K562 (cell line): Measurements from ENCODE around the gene HLA-DPA1. TPM values are rescaled to one million over a fixed set of nuclear protein-coding genes. Genes with fewer than 3 reads are reported as not detected.

ENCODE experiments used
- ATAC-seq: fragments of 200-7000 bp; cut with Tn5 transposase; 3 replicates; pipeline ENCODE4 v1.9.1; 2020; ENCODE audit warnings: moderate library complexity
- BruUV-seq: library from RNA; stranded (reverse); fragments of 400-500 nt; replicated peaks from 2 replicates; lab custom pipeline; 2021; lab: Mats Ljungman, UMichigan
- CTCF ChIA-PET: fragments of 300-600 bp; formaldehyde crosslinking; extraction: SDS; loops from one replicate; lab custom pipeline; 2021; ENCODE audit warnings: low intra/inter-chr PET ratio; lab: Yijun Ruan, JAX
- POLR2A ChIA-PET: fragments of 300-600, 350-650 bp; sonication (Branson Sonifier 250); formaldehyde crosslinking; extraction: SDS; loops from one replicate; lab custom pipeline; 2021; ENCODE audit warnings: antibody characterized with exemption, inconsistent platforms; lab: Yijun Ruan, JAX
- DNase-seq, 4 experiments: peaks; one replicate each; pipeline versions ENCODE4 v3.0.0 to v3.0.0-alpha.2; 2011 to 2018; ENCODE audit warnings: low spot score in 3 of 4, mixed read lengths in 3 of 4; ENCODE audit errors: extremely low read depth in 1 of 4
- FAIRE-seq: peaks from 2 replicates; lab custom pipeline; 2011; peaks lifted over from hg19 to GRCh38; lab: Jason Lieb, UNC
- H2AFZ ChIP-seq: 2 replicates; pipeline ENCODE4 v1.6.0; 2011; ENCODE audit warnings: low read depth, low read length, control low read depth, inconsistent platforms
- H3K27ac ChIP-seq: fragments of 200-600 bp; 3 replicates; pipeline ENCODE4 v1.8.0; 2011; ENCODE audit warnings: low read depth, mild to moderate bottlenecking, control low read depth, inconsistent platforms, low read length, moderate library complexity, mixed read lengths; ENCODE audit errors: extremely low read depth
- H3K27me3 ChIP-seq, 2 experiments: fragments of 300-600 bp in 1 of 2; 2 replicates in 1 of 2; 3 replicates in 1 of 2; pipeline versions ENCODE4 v1.6.0 to v1.8.0; 2011; ENCODE audit warnings: inconsistent platforms in 2 of 2, low read length in 2 of 2, mild to moderate bottlenecking in 1 of 2, mixed read lengths in 1 of 2, moderate library complexity in 1 of 2; ENCODE audit not compliant: control insufficient read depth in 2 of 2, insufficient read depth in 2 of 2
- H3K36me3 ChIP-seq: fragments of 300-600 bp; 3 replicates; pipeline ENCODE4 v1.8.0; 2011; ENCODE audit warnings: mild to moderate bottlenecking, low read length, inconsistent platforms; ENCODE audit not compliant: control insufficient read depth, insufficient read depth
- H3K4me1 ChIP-seq, 2 experiments: fragments of 200-600 bp in 1 of 2; replicated peaks in 1 of 2; 2 replicates in 1 of 2; 3 replicates in 1 of 2; pipeline versions ENCODE4 v1.5.1 to v1.8.0; 2011; ENCODE audit warnings: inconsistent platforms in 2 of 2, low read length in 2 of 2, mild to moderate bottlenecking in 1 of 2, mixed read lengths in 1 of 2, moderate library complexity in 1 of 2; ENCODE audit not compliant: control insufficient read depth in 2 of 2, insufficient read depth in 2 of 2
- H3K4me2 ChIP-seq: 2 replicates; pipeline ENCODE4 v1.6.1; 2011; ENCODE audit warnings: low read length, control low read depth, inconsistent platforms, mixed read lengths; ENCODE audit not compliant: insufficient read depth
- H3K4me3 ChIP-seq: fragments of 200-600 bp; sonication (generic), shearing (Covaris generic); 2 replicates; pipeline ENCODE4 v1.5.1; 2016; ENCODE audit warnings: control low read depth, inconsistent platforms
- H3K79me2 ChIP-seq: fragments of 200-600 bp; 3 replicates; pipeline ENCODE4 v1.8.0; 2011; ENCODE audit warnings: low read length, inconsistent platforms; ENCODE audit not compliant: control insufficient read depth, insufficient read depth
- H3K9ac ChIP-seq, 2 experiments: 2 replicates each; pipeline versions ENCODE4 v1.6.0 to v1.6.1; 2011; ENCODE audit warnings: low read depth in 2 of 2, low read length in 2 of 2, control low read depth in 1 of 2, inconsistent platforms in 1 of 2, mild to moderate bottlenecking in 1 of 2, mixed read lengths in 1 of 2; ENCODE audit not compliant: insufficient read depth in 1 of 2
- H3K9me1 ChIP-seq: one replicate; pipeline ENCODE4 v1.6.0; 2011; ENCODE audit warnings: inconsistent platforms, mild to moderate bottlenecking, low read length, moderate library complexity; ENCODE audit not compliant: control insufficient read depth, insufficient read depth
- H3K9me3 ChIP-seq: replicated peaks from 2 replicates; pipeline ENCODE4 v1.5.1; 2011; ENCODE audit warnings: low read depth, low read length, inconsistent platforms; ENCODE audit not compliant: control insufficient read depth, insufficient read depth
- H4K20me1 ChIP-seq: replicated peaks from 2 replicates; pipeline ENCODE4 v1.6.1; 2011; ENCODE audit warnings: low read length, inconsistent platforms, mixed read lengths; ENCODE audit not compliant: control insufficient read depth, insufficient read depth
- IFI16 ChIP-seq: fragments of 250-450 bp; sonication (Bioruptor Pico); IDR thresholded peaks from 2 replicates; pipeline ENCODE4 v2.1.2; 2022; ENCODE audit warnings: mild to moderate bottlenecking, inconsistent platforms
- RFX7 ChIP-seq: fragments of 250-450 bp; sonication (Bioruptor Pico); IDR thresholded peaks from 2 replicates; pipeline ENCODE4 v1.5.1; 2021; ENCODE audit warnings: mild to moderate bottlenecking
- SREBF2 ChIP-seq: sonication (generic); formaldehyde crosslinking; IDR thresholded peaks from 2 replicates; pipeline ENCODE4 v1.4.0; 2020; ENCODE audit warnings: mild to moderate bottlenecking, missing genetic modification reagents
- TEAD1 ChIP-seq, 2 experiments: fragments of 450-650 bp in 1 of 2; sonication (generic) in 1 of 2; formaldehyde crosslinking; IDR thresholded peaks; 2 replicates each; pipeline versions ENCODE4 v1.4.0 to v1.8.0; 2020 to 2022; ENCODE audit warnings: mild to moderate bottlenecking in 2 of 2, missing genetic modification reagents in 1 of 2
- ZC3H4 ChIP-seq: sonication (generic); formaldehyde crosslinking; IDR thresholded peaks from 2 replicates; pipeline ENCODE4 v1.9.0; 2021; ENCODE audit warnings: missing genetic modification reagents, borderline replicate concordance
- ZFP30 ChIP-seq: fragments of 250-450 bp; sonication (Bioruptor Pico); IDR thresholded peaks from 2 replicates; pipeline ENCODE4 v1.8.0; 2022; ENCODE audit warnings: moderate library complexity, mild to moderate bottlenecking, inconsistent platforms, borderline replicate concordance
- ZNF311 ChIP-seq: fragments of 250-450 bp; sonication (Bioruptor Pico); IDR thresholded peaks from 2 replicates; pipeline ENCODE4 v1.4.0; 2020; ENCODE audit warnings: mild to moderate bottlenecking, moderate library complexity
- ZNF644 ChIP-seq: fragments of 200-800 bp; sonication (Bioruptor generic); IDR thresholded peaks from 2 replicates; pipeline ENCODE4 v1.6.1; 2016; ENCODE audit warnings: low read depth, missing genetic modification characterization, missing compliant biosample characterization
- WGBS: fragments of 100-300 bp; shearing (Covaris generic); methylation state at CpG from one replicate; pipeline ENCODE4 v1.1.6; 2016; ENCODE audit warnings: low coverage, mixed read lengths; ENCODE audit not compliant: insufficient coverage; ENCODE audit errors: missing lambda C conversion rate; 5-methylcytosine and 5-hydroxymethylcytosine counted together
- in situ Hi-C: fragments of 300-500 bp; cut with MboI; formaldehyde crosslinking; loops from 4 replicates; pipeline ENCODE4 v1.15.0; 2018; ENCODE audit warnings: inconsistent platforms, mixed read lengths
- intact Hi-C: fragments of 100-400 bp; cut with micrococcal nuclease; formaldehyde crosslinking; loops from 2 replicates; pipeline ENCODE4 v1.14.2; 2022
- polyA plus RNA-seq, 8 experiments: library from polyadenylated mRNA; depleted of rRNA in 4 of 8; stranded (reverse) in 5 of 8; unstranded in 3 of 8; fragments of >200 nt; fragmentation: Nextera tagmentation in 2 of 8; fragmentation: Illumina TruSeq in 1 of 8; extraction: Ambion mirVana in 2 of 8; extraction: Trizol in 1 of 8; gene quantifications; 2 replicates each; pipeline versions ENCODE4 v1.2.1 to v1.2.3, GENCODE V29; 2011 to 2014; ENCODE audit warnings: inconsistent platforms in 1 of 8, missing spikeins in 1 of 8
- total RNA-seq, 7 experiments: library from RNA; depleted of rRNA in 6 of 7; stranded (reverse); fragments of >200 nt in 6 of 7; fragmentation: Illumina TruSeq in 2 of 7; extraction: Trizol in 2 of 7; gene quantifications; 2 replicates each; pipeline versions ENCODE4 v1.2.1 to v1.2.3, GENCODE V29; 2011 to 2021; ENCODE audit warnings: low replicate concordance in 1 of 7

The HLA-DPA1 gene
- total and polyA plus RNA-seq, 9 of the 15 experiments (the other 6 are each of a cell fraction or from before 2014, with no cell fraction given): 0.23 to 0.93 (median 0.55) TPM

DNA sequence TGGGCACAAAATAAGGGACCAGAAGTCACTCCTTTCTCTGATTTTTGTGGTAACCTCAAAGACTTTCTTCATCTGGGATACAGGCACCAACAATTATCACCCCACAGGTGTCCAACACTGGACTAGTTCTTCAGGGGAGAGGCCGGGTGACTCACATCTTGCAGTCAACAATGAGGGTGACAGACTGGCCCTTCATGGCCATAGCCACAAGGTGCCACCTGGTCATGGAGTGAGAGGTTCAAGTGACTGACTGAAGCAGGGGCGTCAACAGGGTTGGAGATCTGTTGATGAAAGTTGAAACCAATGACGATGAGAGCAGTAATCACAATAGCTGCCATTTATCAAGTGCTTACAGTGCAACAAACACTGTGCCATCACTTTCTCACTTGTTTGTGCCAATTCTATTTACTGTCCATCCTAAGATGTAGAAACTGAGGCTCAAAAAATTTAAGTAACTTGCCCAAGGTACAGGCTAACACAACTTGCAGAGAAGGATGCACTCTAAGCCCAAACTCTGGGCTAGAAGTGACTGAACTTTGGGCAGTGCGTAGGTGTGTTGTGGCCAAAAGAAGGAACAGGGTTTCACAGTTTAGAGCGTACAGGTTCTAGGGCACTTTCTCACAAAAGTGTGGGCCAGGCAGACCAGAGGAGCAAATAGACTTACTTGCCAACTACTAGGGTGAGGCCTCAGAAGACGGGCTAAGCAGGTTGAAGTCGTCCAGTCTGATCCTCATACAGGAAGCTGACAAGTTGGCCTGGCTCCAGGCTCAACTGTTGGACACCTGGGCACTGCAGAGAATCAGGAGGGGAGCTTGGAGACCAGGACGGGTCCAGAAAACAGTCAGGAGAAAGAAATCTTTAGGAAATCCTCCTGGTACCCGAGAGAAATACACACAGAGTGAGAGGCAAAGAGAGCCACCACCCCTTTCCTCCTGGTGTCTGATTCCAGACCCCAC is 32.7 kb upstream of the HLA-DPA1 start:
- ChIA-PET POLR2A (interaction anchor here (0.6 to 0.9 kb wide), 4 partner anchors 104 to 1261 kb away, joined by 3 read pairs; no protein-coding TSS in a partner anchor), CTCF (no interaction called here)
- in situ Hi-C loops: no loop called here
- Histone ChIP-seq H3K27me3 (peaks cover 6 to 18% of the 10 kb centered on the region in 2 experiments; a peak in 4 of 5 replicates), H3K27ac (no peak overlapping the region), H3K9me3 (no peaks in the 10 kb centered on the region), H3K4me1 (no peaks in the 10 kb centered on the region), H3K4me3 (no peak overlapping the region), H3K9me1 (no peaks in the 10 kb centered on the region), H2AFZ (no peak overlapping the region), H3K4me2 (no peak overlapping the region), H3K79me2 (no peaks in the 10 kb centered on the region), H4K20me1 (no peaks in the 10 kb centered on the region), H3K36me3 (no peaks in the 10 kb centered on the region), H3K9ac (no peak overlapping the region)
- TF ChIP-seq ZNF644 (tag) (no peak), SREBF2 (CRISPR knock-in tag) (no peak), IFI16 (CRISPR knock-in tag) (no peak), RFX7 (CRISPR knock-in tag) (no peak), ZC3H4 (CRISPR knock-in tag) (no peak), TEAD1 (CRISPR knock-in tag; IDR thresholded peaks at IDR 0.05) (no peak), ZFP30 (CRISPR knock-in tag) (no peak), ZNF311 (CRISPR knock-in tag) (no peak)
- WGBS: 0% methylated on average over 9 of the region's 9 CpGs
- intact Hi-C loops: no loop called here
- no TSS peak for BruUV-seq
- DNase-seq (no peak), ATAC-seq (no peak), FAIRE-seq (no peak)
